Endothelial cell of umbilical vein (primary cell): ENCODE results near the gene CCDC157. TPM values are rescaled to one million over a fixed set of nuclear protein-coding genes. Genes with fewer than 3 reads are reported as not detected.
A peak's percentile ranks its signal among the peaks of the same experiment; 100 is the strongest.

ENCODE experiments used
- BruUV-seq: library from RNA; stranded (reverse); fragments of 400-500 nt; replicated peaks from 2 replicates; lab custom pipeline; 2021; lab: Mats Ljungman, UMichigan
- CTCF ChIA-PET: fragments of 300-600, 350-600 bp; sonication (Branson Sonifier 250); formaldehyde crosslinking; loops from one replicate; lab custom pipeline; 2021; ENCODE audit warnings: antibody characterized with exemption, inconsistent platforms; lab: Charles Lee
- POLR2A ChIA-PET: fragments of 300-600, 350-600 bp; sonication (Branson Sonifier 250); formaldehyde crosslinking; loops from one replicate; lab custom pipeline; 2021; ENCODE audit warnings: antibody characterized with exemption, inconsistent platforms; lab: Charles Lee
- DNase-seq: peaks from one replicate; pipeline ENCODE4 v3.0.0-alpha.2; 2011; ENCODE audit warnings: low read depth, low spot score
- FAIRE-seq: peaks from 2 replicates; lab custom pipeline; 2011; peaks lifted over from hg19 to GRCh38; lab: Jason Lieb, UNC
- H2AFZ ChIP-seq: 2 replicates; pipeline ENCODE4 v1.6.0; 2012; ENCODE audit warnings: low read depth, low read length, control low read depth, inconsistent platforms
- H3K27ac ChIP-seq: 2 replicates; pipeline ENCODE4 v1.5.1; 2011; ENCODE audit warnings: low read depth, mild to moderate bottlenecking, control low read depth, low read length, moderate library complexity; ENCODE audit not compliant: insufficient read depth
- H3K27me3 ChIP-seq, 2 experiments: 2 replicates each; pipeline versions ENCODE4 v1.6.0 to v1.6.1; 2011; ENCODE audit warnings: low read length in 2 of 2, mixed read lengths in 1 of 2; ENCODE audit not compliant: control insufficient read depth in 2 of 2, insufficient read depth in 2 of 2
- H3K36me3 ChIP-seq, 2 experiments: 2 replicates in 1 of 2; 3 replicates in 1 of 2; pipeline ENCODE4 v1.5.1; 2011; ENCODE audit warnings: low read length in 2 of 2, mild to moderate bottlenecking in 1 of 2, moderate library complexity in 1 of 2; ENCODE audit not compliant: control insufficient read depth in 2 of 2, insufficient read depth in 2 of 2; ENCODE audit errors: extremely low read depth in 1 of 2
- H3K4me1 ChIP-seq: 3 replicates; pipeline ENCODE4 v1.5.1; 2011; ENCODE audit warnings: mild to moderate bottlenecking, low read length; ENCODE audit not compliant: control insufficient read depth, insufficient read depth; ENCODE audit errors: extremely low read depth
- H3K4me2 ChIP-seq: 2 replicates; pipeline ENCODE4 v1.6.1; 2011; ENCODE audit warnings: low read length, control low read depth, mixed read lengths; ENCODE audit not compliant: insufficient read depth
- H3K4me3 ChIP-seq, 3 experiments: fragments of 200-600 bp in 1 of 3; sonication (generic), shearing (Covaris generic) in 1 of 3; replicated peaks in 1 of 3; 2 replicates each; pipeline ENCODE4 v1.5.1; 2011 to 2016; ENCODE audit warnings: control low read depth in 3 of 3, low read length in 3 of 3, mild to moderate bottlenecking in 2 of 3, inconsistent platforms in 1 of 3, low read depth in 1 of 3, moderate library complexity in 1 of 3; ENCODE audit not compliant: insufficient read depth in 1 of 3
- H3K79me2 ChIP-seq: 2 replicates; pipeline ENCODE4 v1.6.0; 2012; ENCODE audit warnings: low read length, inconsistent platforms; ENCODE audit not compliant: control insufficient read depth, insufficient read depth
- H3K9ac ChIP-seq: replicated peaks from 2 replicates; pipeline ENCODE3; 2011; ENCODE audit warnings: low read length, control low read depth; ENCODE audit not compliant: insufficient read depth; ENCODE audit errors: extremely low read depth
- H3K9me1 ChIP-seq: replicated peaks from 3 replicates; pipeline ENCODE4 v1.6.0; 2011; ENCODE audit warnings: mild to moderate bottlenecking, low read length; ENCODE audit not compliant: control insufficient read depth, insufficient read depth; ENCODE audit errors: extremely low read depth
- H3K9me3 ChIP-seq: replicated peaks from 2 replicates; pipeline ENCODE4 v1.5.1; 2012; ENCODE audit warnings: low read length, inconsistent platforms; ENCODE audit not compliant: control insufficient read depth, insufficient read depth
- H4K20me1 ChIP-seq: replicated peaks from 2 replicates; pipeline ENCODE3; 2011; ENCODE audit warnings: mild to moderate bottlenecking, low read length; ENCODE audit not compliant: control insufficient read depth, insufficient read depth; ENCODE audit errors: extremely low read depth
- EZH2 ChIP-seq: IDR thresholded peaks from 2 replicates; pipeline ENCODE4 v1.6.1; 2012; ENCODE audit warnings: borderline replicate concordance, low read depth, mild to moderate bottlenecking, moderate library complexity, low read length, inconsistent platforms; ENCODE audit not compliant: severe bottlenecking
- FOS ChIP-seq: IDR thresholded peaks from 2 replicates; pipeline ENCODE4 v1.6.1; 2011; ENCODE audit warnings: mild to moderate bottlenecking, low read length, moderate library complexity, borderline replicate concordance; ENCODE audit not compliant: insufficient read depth
- GATA2 ChIP-seq: IDR thresholded peaks from 2 replicates; pipeline ENCODE4 v1.7.0; 2011; ENCODE audit warnings: low read depth, mild to moderate bottlenecking, moderate library complexity, mixed read lengths, low read length; ENCODE audit not compliant: insufficient read length, insufficient read depth
- JUN ChIP-seq: IDR thresholded peaks from 2 replicates; pipeline ENCODE4 v1.6.1; 2011; ENCODE audit warnings: borderline replicate concordance, low read depth; ENCODE audit not compliant: insufficient read length, insufficient read depth
- MYC ChIP-seq: IDR thresholded peaks from one replicate; pipeline ENCODE4 v1.6.1; 2011; ENCODE audit warnings: mild to moderate bottlenecking, low read depth, low read length
- POLR2A ChIP-seq: IDR thresholded peaks from 2 replicates; pipeline ENCODE4 v1.6.1; 2012; ENCODE audit warnings: low read depth, mild to moderate bottlenecking, control low read depth, low read length
- POLR2AphosphoS5 ChIP-seq: IDR thresholded peaks from 2 replicates; pipeline ENCODE4 v1.6.1; 2012; ENCODE audit warnings: low read depth, mild to moderate bottlenecking, control low read depth, low read length, moderate library complexity; ENCODE audit not compliant: insufficient read depth
- dilution Hi-C: fragments of 300-500 bp; cut with MboI; formaldehyde crosslinking; loops from one replicate; pipeline ENCODE4 v1.15.0; 2019; ENCODE audit warnings: low sequenced_read_pairs; ENCODE audit not compliant: extremely low pct_ligation_motif_present
- intact Hi-C: fragments of 100-400 bp; cut with micrococcal nuclease; formaldehyde crosslinking; loops from one replicate; pipeline ENCODE4 v1.10.0; 2022
- polyA plus RNA-seq, 4 experiments: library from polyadenylated mRNA; depleted of rRNA in 3 of 4; stranded (reverse) in 3 of 4; unstranded in 1 of 4; fragments of >200 nt; gene quantifications; 2 replicates each; pipeline versions ENCODE4 v1.2.1 to v1.2.3, GENCODE V29; 2011 to 2012; ENCODE audit warnings: missing spikeins in 1 of 4
- total RNA-seq: library from RNA; stranded (reverse); gene quantifications from 2 replicates; pipeline ENCODE4 v1.2.3, GENCODE V29; 2021
- TF ChIP-seq, protein P1 (sequence below): IDR thresholded peaks from 2 replicates; pipeline ENCODE4 v1.6.1; 2011; ENCODE audit not compliant: insufficient read depth, insufficient read length
- TF ChIP-seq, protein P2 (sequence below), 2 donors: IDR thresholded peaks; 1 replicate in 1 of 2; 2 replicates in 1 of 2; pipeline ENCODE4 v1.5.1; 2011; ENCODE audit warnings: low read length in 2 of 2, mild to moderate bottlenecking in 2 of 2, moderate library complexity in 2 of 2, control low read depth in 1 of 2, inconsistent platforms in 1 of 2, low read depth in 1 of 2; ENCODE audit not compliant: insufficient read depth in 1 of 2; ENCODE audit errors: extremely low read depth in 1 of 2

CCDC157 gene
- total and polyA plus RNA-seq, 2 donors (not counting 3 experiments of a cell fraction or from before 2014, with no cell fraction given), result 2.1 to 3.1 TPM

DNA sequence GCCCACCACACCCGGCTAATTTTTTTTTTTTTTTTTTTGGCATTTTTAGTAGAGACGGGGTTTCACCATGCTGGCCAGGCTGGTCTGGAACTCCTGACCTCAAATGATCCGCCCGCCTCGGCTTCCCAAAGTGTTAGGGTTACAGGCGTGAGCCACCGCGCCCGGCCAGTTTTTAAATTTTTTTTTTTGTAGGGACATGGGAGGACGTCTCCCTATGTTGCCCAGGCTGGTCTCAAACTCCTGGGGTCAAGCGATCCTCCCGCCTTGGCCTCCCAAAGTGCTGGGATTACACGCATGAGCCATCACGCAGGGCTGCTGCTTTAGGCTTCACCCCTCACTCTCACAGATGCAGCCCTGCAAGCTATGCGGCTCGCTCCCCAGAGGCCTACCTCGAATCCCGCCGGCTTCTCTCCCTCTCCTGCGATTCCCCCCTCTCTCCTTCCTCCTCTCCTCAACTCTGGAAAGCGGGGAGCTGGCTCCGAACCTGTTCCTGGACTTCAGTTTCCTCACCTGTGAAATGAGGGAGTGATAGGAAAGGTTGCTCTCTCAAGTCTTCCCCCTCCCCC lies 926 bp downstream of the CCDC157 start:
- FAIRE-seq (no peak), DNase-seq (no peak)
- H3K9me1 ChIP-seq, result no peaks in the 10 kb centered on the region
- no peak overlapping the region for H3K27ac ChIP-seq
- ChIA-PET CTCF (interaction anchor here (2.1 to 3.3 kb wide), 2 partner anchors 30 to 70 kb away, joined by 10 to 15 read pairs; partner anchors contain the start of gene RNF215), POLR2A (interaction anchor here (0.6 to 2.0 kb wide), 3 partner anchors 67 to 153 kb away, joined by 4 to 9 read pairs (median 7); partner anchors contain the start of gene CASTOR1)
- no peaks in the 10 kb centered on the region for H4K20me1 ChIP-seq
- no peaks in the 10 kb centered on the region for H3K27me3 ChIP-seq
- H3K9ac ChIP-seq, result no peak overlapping the region
- no peak overlapping the region for H3K4me2 ChIP-seq
- H3K9me3 ChIP-seq, result no peaks in the 10 kb centered on the region
- H3K4me3 ChIP-seq, result no peak overlapping the region
- TSS peak; percentile 25 for BruUV-seq
- H3K79me2 ChIP-seq, result peaks cover 33% of the 10 kb centered on the region
- intact Hi-C loops, result loop anchor here (2.0 kb wide), 2 partner anchors 31 to 161 kb away; partner anchors contain the start of gene TBC1D10A
- peaks cover 1 to 3% of the 10 kb centered on the region in 2 experiments for H3K36me3 ChIP-seq
- dilution Hi-C loops, result no loop called here
- H2AFZ ChIP-seq, result no peak overlapping the region
- TF ChIP-seq POLR2AphosphoS5 (no peak), FOS (no peak), GATA2 (no peak), JUN (no peak), EZH2 (no peak), POLR2A (no peak), MYC (no peak)
- TF ChIP-seq, protein P1, sequence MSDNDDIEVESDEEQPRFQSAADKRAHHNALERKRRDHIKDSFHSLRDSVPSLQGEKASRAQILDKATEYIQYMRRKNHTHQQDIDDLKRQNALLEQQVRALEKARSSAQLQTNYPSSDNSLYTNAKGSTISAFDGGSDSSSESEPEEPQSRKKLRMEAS, result no peak
- TF ChIP-seq, protein P2, sequence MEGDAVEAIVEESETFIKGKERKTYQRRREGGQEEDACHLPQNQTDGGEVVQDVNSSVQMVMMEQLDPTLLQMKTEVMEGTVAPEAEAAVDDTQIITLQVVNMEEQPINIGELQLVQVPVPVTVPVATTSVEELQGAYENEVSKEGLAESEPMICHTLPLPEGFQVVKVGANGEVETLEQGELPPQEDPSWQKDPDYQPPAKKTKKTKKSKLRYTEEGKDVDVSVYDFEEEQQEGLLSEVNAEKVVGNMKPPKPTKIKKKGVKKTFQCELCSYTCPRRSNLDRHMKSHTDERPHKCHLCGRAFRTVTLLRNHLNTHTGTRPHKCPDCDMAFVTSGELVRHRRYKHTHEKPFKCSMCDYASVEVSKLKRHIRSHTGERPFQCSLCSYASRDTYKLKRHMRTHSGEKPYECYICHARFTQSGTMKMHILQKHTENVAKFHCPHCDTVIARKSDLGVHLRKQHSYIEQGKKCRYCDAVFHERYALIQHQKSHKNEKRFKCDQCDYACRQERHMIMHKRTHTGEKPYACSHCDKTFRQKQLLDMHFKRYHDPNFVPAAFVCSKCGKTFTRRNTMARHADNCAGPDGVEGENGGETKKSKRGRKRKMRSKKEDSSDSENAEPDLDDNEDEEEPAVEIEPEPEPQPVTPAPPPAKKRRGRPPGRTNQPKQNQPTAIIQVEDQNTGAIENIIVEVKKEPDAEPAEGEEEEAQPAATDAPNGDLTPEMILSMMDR (IDR thresholded peaks at IDR 0.05; ENCODE audit: extremely low read depth in 1 of 2, insufficient read depth in 1 of 2, low read depth in 1 of 2, low read length in 2 of 2), result no peak
- peaks cover 15% of the 10 kb centered on the region for H3K4me1 ChIP-seq
